GM21619 (cell line): ENCODE measurements around the gene GSE1.

Source experiments
- ATAC-seq: cut with Tn5 transposase; IDR thresholded peaks from one replicate; pipeline ENCODE4 v1.9.1; 2021; ENCODE audit not compliant: unreplicated experiment

GSE1 gene

DNA sequence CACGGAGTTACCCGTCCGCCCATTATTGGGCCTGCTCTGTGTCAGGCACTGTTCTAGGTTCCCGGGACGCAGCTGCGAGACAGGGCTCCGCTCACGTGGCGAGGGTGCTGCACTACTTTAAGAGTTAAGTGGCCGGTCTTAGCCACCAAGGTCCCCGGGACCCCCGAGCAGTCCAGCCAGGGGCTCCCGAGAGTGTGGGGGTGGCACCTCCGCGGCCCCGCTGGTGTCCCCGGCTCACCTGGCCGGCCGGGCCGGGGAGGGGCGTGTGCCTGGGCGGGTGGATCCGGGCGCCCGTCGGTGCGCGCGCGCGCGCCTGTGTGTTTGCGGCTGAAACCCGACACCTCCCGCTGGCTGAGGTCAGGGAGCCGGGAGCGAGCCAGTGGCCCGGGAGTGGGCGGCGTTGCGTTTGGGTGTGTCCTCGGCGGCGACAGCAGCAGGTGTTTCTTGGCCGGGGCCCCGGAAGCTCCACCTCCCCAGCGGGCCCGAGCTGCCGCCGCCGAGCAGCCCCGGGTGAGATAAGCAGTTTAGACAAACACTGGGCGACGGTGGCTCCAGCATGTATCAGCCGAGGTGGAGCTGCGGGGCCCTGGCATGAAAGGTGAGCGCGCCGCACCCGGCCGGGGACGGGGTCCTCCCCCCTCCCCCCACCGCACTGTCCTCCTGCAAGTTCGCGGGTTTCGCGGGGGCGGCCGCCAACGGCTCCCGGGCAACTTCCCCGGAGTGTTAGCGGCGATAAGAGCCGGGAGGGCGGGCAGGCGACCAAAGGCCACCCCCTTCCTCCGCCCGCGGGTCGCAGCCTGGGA lies at the start of gene GSE1:
Gene GSE1, plus strand, starts transcription at position 522 of the 803 bp plus-strand sequence. Its CDS starts 70 bp downstream, at position 592.
- peak; percentile 40 for ATAC-seq

GRCh38 chr16:85563515-85564276 lies 49.4 kb upstream of the GSE1 start:
- ATAC-seq: no peak

DNA sequence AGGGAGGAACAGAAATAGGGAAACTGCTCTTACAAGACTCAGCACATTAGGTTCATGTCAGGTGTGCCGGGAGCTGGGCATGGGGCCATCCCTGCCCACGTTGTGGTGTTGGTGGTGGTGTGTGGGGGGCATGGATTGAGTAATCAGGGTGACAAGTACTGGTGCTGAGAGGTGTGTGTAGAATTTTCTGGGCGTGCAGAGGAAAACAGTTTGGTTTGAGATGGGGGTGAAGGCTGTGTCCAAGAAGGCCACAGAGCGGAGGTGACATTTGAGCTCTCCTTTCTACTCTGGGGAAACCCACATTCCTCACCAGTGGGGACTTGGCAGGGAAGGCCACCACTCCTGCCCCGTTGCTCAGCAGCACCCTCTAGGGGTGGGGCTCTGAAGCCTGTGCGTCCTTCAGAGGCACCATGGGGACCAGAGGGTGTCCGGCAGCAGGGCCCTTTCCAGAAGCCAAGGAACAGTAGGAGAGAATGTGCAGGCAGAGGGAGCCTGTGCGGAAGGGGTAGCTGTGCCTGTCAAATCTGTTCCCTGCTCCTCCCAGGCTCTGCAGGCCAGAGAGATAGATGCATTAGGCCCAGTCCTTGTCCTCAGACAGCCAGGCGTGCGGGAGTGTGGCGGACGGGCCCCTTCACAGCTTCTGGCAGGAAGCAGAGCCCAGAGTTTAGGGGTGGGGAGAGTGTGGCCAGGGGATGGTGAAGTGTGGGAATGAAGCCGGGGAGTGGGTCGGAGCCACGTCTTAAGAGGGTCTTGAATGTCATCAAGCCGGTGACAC lies 48.7 kb upstream of the GSE1 start:
- no peak for ATAC-seq

DNA sequence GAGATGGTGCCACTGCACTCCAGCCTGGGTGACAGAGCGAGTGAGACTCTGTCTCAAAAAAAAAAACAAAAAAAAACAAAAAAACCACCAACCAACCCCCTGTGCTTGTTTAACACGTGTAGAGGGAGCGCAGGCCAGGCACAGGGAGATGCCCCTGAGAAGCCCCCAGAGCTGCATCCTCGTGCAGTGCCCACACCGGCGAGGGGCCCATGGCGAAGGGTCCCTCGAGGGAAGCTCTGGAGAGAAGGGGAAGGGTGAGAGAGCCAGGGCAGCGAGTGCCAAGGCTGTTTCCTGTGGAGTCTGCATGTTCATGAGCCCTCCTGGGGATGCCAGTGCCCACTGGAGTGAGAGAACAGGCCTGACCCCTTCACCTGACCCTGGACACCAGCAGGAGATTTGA lies 47.8 kb upstream of the GSE1 start:
- ATAC-seq: no peak

DNA sequence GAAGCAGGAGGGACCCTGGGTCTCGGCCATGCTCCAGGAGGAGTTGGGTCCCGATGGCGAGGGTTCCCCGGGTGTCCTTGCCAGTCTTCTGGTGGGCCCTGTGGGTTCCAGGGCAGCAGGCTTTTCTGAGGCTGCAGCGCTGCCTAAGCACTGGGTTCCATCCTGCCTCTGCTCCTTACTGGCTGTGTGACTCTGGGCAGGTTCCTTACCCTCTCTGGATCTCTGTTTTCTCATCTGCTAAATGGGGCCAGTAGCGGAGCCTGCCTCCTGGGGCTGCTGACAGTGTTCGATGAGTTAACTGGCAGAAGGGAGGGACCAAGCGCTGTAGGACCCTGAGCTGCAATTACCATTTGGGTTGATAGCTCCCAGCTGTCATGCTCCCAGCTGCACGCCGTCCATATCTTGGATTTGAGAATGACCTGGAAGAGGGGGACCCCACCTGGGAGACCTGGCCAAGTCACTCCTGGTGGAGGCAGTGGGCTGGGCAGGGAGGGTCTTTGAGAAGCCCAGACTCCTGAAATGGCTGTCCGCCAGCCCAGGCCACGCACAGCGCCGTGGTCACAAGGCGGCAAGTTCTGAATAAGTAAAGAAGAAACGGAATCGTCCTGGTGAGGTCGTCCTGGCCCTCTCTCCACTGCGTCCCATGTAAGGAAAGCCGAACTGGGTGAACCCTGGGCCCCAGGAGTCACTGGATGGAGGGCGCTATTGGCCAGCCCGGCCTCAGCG lies 47.2 kb upstream of the GSE1 start:
- no peak for ATAC-seq

DNA sequence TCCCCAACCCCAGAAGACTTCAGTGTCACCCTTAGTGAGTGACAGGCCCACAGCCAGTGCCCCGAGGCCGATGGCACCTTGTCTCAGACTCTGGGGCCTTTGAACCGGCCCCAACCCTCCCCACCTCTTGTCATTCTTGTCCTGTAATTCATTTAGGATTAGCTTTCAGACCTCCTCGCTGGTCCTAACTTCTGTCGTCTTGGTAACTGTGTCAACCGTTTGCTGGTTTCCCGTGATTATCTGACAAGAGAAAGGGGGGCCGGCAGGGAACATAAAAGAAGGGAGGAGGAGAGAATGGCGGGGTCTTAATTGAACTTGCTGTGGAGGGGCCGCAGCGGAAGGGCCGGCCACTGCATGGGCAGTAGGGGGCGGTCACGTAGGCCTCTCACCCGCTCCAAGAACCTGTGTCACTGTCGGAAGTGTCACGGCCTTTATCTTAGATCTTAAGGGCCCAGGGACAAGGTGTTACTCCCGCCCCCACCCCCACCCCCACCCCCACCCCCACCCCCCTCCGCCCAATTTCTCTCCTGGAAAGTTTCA lies 46.5 kb upstream of the GSE1 start:
- ATAC-seq: no peak

GRCh38 chr16:85567101-85567866 lies 45.8 kb upstream of the GSE1 start:
- no peak for ATAC-seq

DNA sequence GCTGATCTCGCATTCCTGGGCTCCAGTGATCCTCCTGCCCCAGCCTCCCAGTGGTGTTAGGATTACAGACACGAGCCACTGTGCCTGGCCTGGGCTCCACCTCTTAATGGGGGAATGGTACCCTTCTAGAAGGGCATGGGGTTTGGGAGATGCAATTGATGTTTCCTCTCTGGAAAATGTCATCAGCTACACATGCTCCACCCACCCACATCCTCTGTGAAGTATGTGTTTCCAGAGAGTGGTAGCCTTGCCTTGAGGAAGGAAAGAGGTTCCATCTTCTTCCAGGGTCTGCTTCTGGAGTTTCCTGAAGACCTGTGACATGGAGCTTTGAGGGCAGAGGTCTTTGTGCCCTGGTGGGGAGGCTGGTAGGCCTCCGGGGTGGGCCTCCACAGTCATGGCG lies 45.2 kb upstream of the GSE1 start:
- ATAC-seq: no peak

GRCh38 chr16:85568519-85568918 lies 44.6 kb upstream of the GSE1 start:
- ATAC-seq: no peak

DNA sequence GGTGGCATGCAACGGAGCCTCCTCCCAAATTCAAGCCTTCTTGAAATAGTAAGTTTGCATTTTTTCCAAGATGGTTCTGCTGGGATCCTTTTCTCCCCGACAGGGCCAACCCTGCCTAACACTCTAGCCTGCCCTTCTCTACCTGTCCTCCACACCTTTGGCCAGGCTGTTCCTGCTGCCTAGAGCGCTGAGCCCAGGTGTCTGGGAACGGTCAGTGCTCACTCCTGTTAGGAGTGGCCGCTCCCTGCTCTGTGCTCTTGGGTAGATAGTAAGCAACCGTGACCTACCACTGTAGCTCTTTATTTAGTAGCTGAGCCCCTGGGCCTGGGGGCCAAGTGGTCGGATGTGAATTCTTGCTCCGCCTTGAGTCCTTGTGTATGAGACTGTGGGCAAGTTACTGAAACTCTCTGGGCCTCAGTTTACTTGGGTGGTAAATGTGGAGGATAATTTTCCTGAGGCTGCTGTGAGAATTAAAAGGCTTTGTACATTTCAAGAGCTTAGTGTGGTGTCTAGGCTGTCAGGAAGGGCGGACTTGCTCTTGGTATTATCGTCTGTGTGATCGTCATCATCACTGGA lies 44.0 kb upstream of the GSE1 start:
- ATAC-seq: no peak

- peak; percentile 54 for ATAC-seq
Observed at GRCh38 chr16:85569615-85570212, 43.4 kb upstream of the GSE1 start.

DNA sequence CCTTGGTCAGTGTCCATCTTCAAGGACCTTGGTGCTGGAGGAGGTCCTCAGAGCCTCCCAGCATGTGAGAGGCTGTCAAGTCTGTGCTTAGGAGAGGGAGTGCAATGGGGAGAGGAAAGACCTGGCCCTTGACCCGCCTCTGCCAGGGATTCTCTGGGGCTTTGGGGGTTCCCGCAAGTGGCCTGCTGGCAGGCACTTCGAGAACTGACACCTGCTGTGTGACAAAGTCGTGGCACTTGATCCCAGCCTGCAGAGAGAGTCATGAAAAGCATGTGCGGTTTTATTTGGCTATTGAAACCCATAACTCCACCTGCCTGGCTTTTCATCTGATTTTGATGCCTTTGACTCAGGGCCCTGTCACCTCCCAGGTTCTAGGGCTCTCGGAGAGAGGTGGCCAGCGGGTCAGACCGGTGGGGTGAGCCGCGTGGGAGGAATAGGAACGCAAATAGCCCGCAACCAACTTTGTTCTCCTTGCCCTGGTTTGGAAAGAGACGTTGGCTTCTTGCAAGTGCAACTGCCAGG lies 42.8 kb upstream of the GSE1 start:
- peak; percentile 26 for ATAC-seq

GRCh38 chr16:85570735-85571562 lies 42.2 kb upstream of the GSE1 start:
- no peak for ATAC-seq

DNA sequence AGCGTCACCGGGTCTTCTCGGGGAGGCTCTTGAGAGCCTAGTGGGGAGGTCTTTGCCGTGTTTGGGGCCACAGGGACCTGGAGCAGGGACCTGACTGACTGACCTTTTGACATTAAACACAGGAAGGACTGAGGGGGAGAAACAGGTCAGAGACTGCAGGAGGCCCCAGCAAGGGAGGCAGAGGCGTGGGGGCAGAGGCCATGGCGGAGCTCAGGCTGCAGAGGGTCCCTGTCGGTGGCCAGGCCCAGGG lies 41.6 kb upstream of the GSE1 start:
- no peak for ATAC-seq

GRCh38 chr16:85571813-85572619 lies 41.1 kb upstream of the GSE1 start:
- ATAC-seq: no peak

DNA sequence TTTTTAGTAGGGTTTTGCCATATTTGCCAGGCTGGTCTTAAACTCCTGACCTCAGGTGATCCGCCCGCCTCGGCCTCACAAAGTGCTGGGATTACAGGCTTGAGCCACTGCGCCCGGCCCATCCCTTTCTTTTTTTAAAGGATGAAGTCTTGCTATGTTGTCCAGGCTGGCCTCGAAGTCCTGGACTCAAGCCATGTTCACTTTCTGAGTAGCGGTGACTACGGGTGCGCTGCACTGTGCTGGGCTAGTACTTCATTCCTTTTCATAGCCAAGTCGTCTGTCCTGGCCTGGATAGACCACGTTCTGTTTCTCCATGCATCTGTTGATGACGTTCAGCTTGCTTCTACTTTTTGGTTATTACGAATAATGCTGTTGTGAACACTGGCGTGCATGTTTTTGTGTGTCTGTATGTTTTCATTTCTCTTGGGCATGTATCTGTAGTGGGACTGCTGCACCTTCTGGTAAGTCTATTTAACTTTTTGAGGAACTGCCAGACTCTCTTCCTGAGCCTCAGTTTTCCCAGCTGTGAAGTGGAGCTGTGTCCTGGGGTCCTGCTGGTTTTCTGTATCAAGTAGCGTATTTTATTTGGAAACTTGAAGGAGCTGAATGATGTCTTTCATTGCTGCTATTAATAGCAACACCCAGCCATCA lies 40.0 kb upstream of the GSE1 start:
- ATAC-seq: no peak
